ENCODE data around the gene SLC26A8. TPM values are rescaled to one million over a fixed set of nuclear protein-coding genes. Genes with fewer than 3 reads are reported as not detected.
A peak's percentile ranks its signal among the peaks of the same experiment; 100 is the strongest.

Gene SLC26A8
- polyA plus RNA-seq, 3 donors, result 0.52 to 1.7 (median 1.5) TPM

DNA sequence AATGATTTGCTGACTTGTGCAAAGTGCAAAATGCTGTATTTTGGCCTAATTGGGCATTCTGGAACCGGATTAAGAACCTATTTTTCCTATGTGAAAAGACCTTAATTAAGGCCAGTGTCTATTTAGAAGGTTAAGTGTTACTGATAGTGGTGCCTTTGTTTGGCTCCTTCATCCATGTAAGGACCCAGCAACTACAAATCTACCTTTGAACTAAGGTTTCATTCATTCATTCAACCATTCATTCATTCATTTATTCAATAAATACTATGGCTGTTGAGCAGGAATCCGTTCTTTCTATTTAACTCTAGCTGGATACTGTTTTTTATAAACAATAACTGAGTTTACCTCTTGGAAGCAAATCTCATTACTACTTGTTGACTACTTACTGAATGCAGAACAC is 36.8 kb upstream of the SLC26A8 start:
- no peak for DNase-seq
- H3K4me2 ChIP-seq (replicated peaks; ENCODE audit: extremely low read depth, low read length, poor library complexity, severe bottlenecking), result no peak overlapping the region
- Mint-ChIP-seq H3K36me3 (peaks cover 47 to 76% of the 10 kb centered on the region in 2 donors), H3K4me3 (no peak overlapping the region), H3K9me3 (no peaks in the 10 kb centered on the region), H3K4me1 (peaks cover 30% of the 10 kb centered on the region), H3K27me3 (ENCODE audit: low read depth in 3 of 3) (no peaks in the 10 kb centered on the region), H3K27ac (peak overlapping the region in 3 of 7 donors; percentile 30 to 56 (median 51))
- no peaks in the 10 kb centered on the region for H3K9me3 ChIP-seq (replicated peaks in 1 of 2; ENCODE audit: control insufficient read depth in 1 of 2, insufficient read depth in 1 of 2, low read length in 2 of 2)
- no peak overlapping the region for H3K9ac ChIP-seq (ENCODE audit: insufficient read depth, low read length, poor library complexity, severe bottlenecking)
- WGBS (ENCODE audit: insufficient coverage), result no CpG with 5 or more reads among the region's 2 CpGs
- H3K79me2 ChIP-seq (ENCODE audit: insufficient read depth, low read length), result peaks cover 100% of the 10 kb centered on the region
- H3K27me3 ChIP-seq (ENCODE audit: control insufficient read depth in 2 of 2, insufficient read depth in 2 of 2, low read length in 2 of 2), result no peaks in the 10 kb centered on the region
- TF ChIP-seq, protein P1, sequence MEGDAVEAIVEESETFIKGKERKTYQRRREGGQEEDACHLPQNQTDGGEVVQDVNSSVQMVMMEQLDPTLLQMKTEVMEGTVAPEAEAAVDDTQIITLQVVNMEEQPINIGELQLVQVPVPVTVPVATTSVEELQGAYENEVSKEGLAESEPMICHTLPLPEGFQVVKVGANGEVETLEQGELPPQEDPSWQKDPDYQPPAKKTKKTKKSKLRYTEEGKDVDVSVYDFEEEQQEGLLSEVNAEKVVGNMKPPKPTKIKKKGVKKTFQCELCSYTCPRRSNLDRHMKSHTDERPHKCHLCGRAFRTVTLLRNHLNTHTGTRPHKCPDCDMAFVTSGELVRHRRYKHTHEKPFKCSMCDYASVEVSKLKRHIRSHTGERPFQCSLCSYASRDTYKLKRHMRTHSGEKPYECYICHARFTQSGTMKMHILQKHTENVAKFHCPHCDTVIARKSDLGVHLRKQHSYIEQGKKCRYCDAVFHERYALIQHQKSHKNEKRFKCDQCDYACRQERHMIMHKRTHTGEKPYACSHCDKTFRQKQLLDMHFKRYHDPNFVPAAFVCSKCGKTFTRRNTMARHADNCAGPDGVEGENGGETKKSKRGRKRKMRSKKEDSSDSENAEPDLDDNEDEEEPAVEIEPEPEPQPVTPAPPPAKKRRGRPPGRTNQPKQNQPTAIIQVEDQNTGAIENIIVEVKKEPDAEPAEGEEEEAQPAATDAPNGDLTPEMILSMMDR (IDR thresholded peaks at IDR 0.05), result no peak
- no peak overlapping the region for H2AFZ ChIP-seq (ENCODE audit: insufficient read depth, low read depth, low read length, poor library complexity, severe bottlenecking)
- no peak overlapping the region for H3K4me3 ChIP-seq (replicated peaks in 1 of 3; ENCODE audit: low read depth in 2 of 3, low read length in 3 of 3)
- H3K36me3 ChIP-seq (replicated peaks in 1 of 2; ENCODE audit: control insufficient read depth in 1 of 2, insufficient read depth in 2 of 2, low read length in 2 of 2), result peaks cover 48 to 86% of the 10 kb centered on the region in 2 donors
- peaks cover 100% of the 10 kb centered on the region for H4K20me1 ChIP-seq (ENCODE audit: insufficient read depth, low read length)
- peak overlapping the region in 1 of 2 donors; percentile 61 for H3K27ac ChIP-seq (ENCODE audit: low read depth in 1 of 2, low read length in 2 of 2)
- H3K4me1 ChIP-seq (ENCODE audit: control insufficient read depth in 1 of 2, insufficient read depth in 2 of 2, low read length in 2 of 2), result peaks cover 0 to 14% of the 10 kb centered on the region in 2 donors
- intact Hi-C loops (cut with micrococcal nuclease), result no loop called here

DNA sequence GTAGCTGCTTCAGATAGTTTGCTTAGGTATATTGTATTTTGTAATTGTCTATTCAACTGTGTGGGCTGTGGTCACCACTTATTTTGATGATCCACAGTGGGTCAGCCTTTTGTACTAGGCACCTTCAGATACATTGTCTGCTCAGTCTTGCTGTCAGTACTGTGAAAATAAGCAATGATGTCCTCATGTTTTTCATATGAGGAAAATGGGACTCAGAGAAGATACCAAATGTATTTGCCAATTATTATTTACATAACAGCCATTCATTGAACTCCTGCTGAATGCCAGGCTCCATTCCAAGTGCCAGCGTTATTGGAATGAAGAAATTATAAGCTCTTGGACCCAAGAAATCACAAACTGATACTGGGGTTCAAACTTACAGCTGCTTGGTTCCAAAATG is 31.7 kb upstream of the SLC26A8 start:
- H3K9me3 ChIP-seq (replicated peaks in 1 of 2; ENCODE audit: control insufficient read depth in 1 of 2, insufficient read depth in 1 of 2, low read length in 2 of 2), result no peaks in the 10 kb centered on the region
- H2AFZ ChIP-seq (ENCODE audit: insufficient read depth, low read depth, low read length, poor library complexity, severe bottlenecking), result no peak overlapping the region
- peaks cover 100% of the 10 kb centered on the region for H4K20me1 ChIP-seq (ENCODE audit: insufficient read depth, low read length)
- intact Hi-C loops (cut with micrococcal nuclease), result no loop called here
- peak overlapping the region in 1 of 2 donors; percentile 36 for H3K27ac ChIP-seq (ENCODE audit: low read depth in 1 of 2, low read length in 2 of 2)
- no peak overlapping the region for H3K4me2 ChIP-seq (replicated peaks; ENCODE audit: extremely low read depth, low read length, poor library complexity, severe bottlenecking)
- peaks cover 4% of the 10 kb centered on the region for H3K4me1 Mint-ChIP-seq
- H3K4me3 ChIP-seq (replicated peaks in 1 of 3; ENCODE audit: low read depth in 2 of 3, low read length in 3 of 3), result no peak overlapping the region
- peak overlapping the region in 2 of 7 donors; percentile 15 to 67 for H3K27ac Mint-ChIP-seq
- H3K27me3 Mint-ChIP-seq (ENCODE audit: low read depth in 3 of 3), result no peaks in the 10 kb centered on the region
- H3K9ac ChIP-seq (ENCODE audit: insufficient read depth, low read length, poor library complexity, severe bottlenecking), result no peak overlapping the region
- peaks cover 40 to 64% of the 10 kb centered on the region in 2 donors for H3K36me3 Mint-ChIP-seq
- H3K9me3 Mint-ChIP-seq, result no peaks in the 10 kb centered on the region
- DNase-seq, result no peak
- peaks cover 50 to 78% of the 10 kb centered on the region in 2 donors for H3K36me3 ChIP-seq (replicated peaks in 1 of 2; ENCODE audit: control insufficient read depth in 1 of 2, insufficient read depth in 2 of 2, low read length in 2 of 2)
- TF ChIP-seq, protein P1 (IDR thresholded peaks at IDR 0.05), result no peak
- peaks cover 3 to 9% of the 10 kb centered on the region in 2 donors for H3K4me1 ChIP-seq (ENCODE audit: control insufficient read depth in 1 of 2, insufficient read depth in 2 of 2, low read length in 2 of 2)
- H3K27me3 ChIP-seq (ENCODE audit: control insufficient read depth in 2 of 2, insufficient read depth in 2 of 2, low read length in 2 of 2), result no peaks in the 10 kb centered on the region
- H3K79me2 ChIP-seq (ENCODE audit: insufficient read depth, low read length), result peaks cover 100% of the 10 kb centered on the region
- no CpG with 5 or more reads among the region's 1 CpG for WGBS (ENCODE audit: insufficient coverage)
- H3K4me3 Mint-ChIP-seq, result no peak overlapping the region

Measured in CD14-positive monocyte (primary cell).